ENCODE results near the gene GRHL3. TPM values are rescaled to one million over a fixed set of nuclear protein-coding genes. Genes with fewer than 3 reads are reported as not detected.

GRHL3 gene
- total RNA-seq, 1 experiment from 2014 or later = 1.4 TPM

DNA sequence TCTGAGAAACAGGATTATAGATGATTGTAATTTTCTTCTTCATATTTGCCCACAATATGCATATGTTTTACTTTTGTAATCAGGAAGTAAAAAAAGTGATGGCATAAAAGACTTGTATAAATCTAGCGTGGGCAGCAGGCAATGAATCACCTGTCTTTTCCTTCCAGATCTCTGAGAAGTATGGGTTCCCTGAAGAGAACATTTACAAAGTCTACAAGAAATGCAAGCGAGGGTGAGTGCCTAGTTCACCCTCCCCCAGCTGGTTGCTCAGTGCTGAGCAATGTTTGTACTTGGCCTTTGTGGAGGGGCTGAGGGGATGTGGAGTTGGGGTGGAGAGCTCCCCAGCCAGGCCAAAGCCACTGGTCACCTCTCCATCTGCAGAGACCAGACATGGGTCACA lies 30.7 kb downstream of the GRHL3 start:
- H3K27ac Mint-ChIP-seq (ENCODE audit: unreplicated experiment) = no peak overlapping the region
- no peaks in the 10 kb centered on the region for H3K9me3 Mint-ChIP-seq (ENCODE audit: low read depth, unreplicated experiment)
- no peaks in the 10 kb centered on the region for H3K4me1 Mint-ChIP-seq (ENCODE audit: low read depth, unreplicated experiment)
- intact Hi-C loops (cut with micrococcal nuclease; ENCODE audit: unreplicated experiment) = no loop called here
- DNase-seq = no peak
- CTCF ChIA-PET = no interaction called here
- no TSS peak for BruUV-seq (replicated peaks)
- TF ChIP-seq, protein P1, sequence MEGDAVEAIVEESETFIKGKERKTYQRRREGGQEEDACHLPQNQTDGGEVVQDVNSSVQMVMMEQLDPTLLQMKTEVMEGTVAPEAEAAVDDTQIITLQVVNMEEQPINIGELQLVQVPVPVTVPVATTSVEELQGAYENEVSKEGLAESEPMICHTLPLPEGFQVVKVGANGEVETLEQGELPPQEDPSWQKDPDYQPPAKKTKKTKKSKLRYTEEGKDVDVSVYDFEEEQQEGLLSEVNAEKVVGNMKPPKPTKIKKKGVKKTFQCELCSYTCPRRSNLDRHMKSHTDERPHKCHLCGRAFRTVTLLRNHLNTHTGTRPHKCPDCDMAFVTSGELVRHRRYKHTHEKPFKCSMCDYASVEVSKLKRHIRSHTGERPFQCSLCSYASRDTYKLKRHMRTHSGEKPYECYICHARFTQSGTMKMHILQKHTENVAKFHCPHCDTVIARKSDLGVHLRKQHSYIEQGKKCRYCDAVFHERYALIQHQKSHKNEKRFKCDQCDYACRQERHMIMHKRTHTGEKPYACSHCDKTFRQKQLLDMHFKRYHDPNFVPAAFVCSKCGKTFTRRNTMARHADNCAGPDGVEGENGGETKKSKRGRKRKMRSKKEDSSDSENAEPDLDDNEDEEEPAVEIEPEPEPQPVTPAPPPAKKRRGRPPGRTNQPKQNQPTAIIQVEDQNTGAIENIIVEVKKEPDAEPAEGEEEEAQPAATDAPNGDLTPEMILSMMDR (IDR thresholded peaks at IDR 0.05; ENCODE audit: unreplicated experiment) = no peak
- peaks cover 4% of the 10 kb centered on the region for H3K36me3 Mint-ChIP-seq (ENCODE audit: insufficient read depth, unreplicated experiment)
- no peaks in the 10 kb centered on the region for H3K27me3 Mint-ChIP-seq (ENCODE audit: unreplicated experiment)
- H3K4me3 Mint-ChIP-seq (ENCODE audit: low read depth, unreplicated experiment) = no peak overlapping the region

- no peak overlapping the region for H3K4me3 Mint-ChIP-seq (ENCODE audit: low read depth, unreplicated experiment)
These were observed 32.1 kb downstream of the GRHL3 start for GRCh38 chr1:24351247-24351646.

GRCh38 chr1:24351918-24352627 lies 32.9 kb downstream of the GRHL3 start:
- TF ChIP-seq, protein P1 (IDR thresholded peaks at IDR 0.05; ENCODE audit: unreplicated experiment) = no peak
- CTCF ChIA-PET = no interaction called here
- no peaks in the 10 kb centered on the region for H3K27me3 Mint-ChIP-seq (ENCODE audit: unreplicated experiment)
- H3K9me3 Mint-ChIP-seq (ENCODE audit: low read depth, unreplicated experiment) = no peaks in the 10 kb centered on the region
- no peak for DNase-seq
- no peak overlapping the region for H3K27ac Mint-ChIP-seq (ENCODE audit: unreplicated experiment)
- H3K36me3 Mint-ChIP-seq (ENCODE audit: insufficient read depth, unreplicated experiment) = peaks cover 4% of the 10 kb centered on the region
- no peak overlapping the region for H3K4me3 Mint-ChIP-seq (ENCODE audit: low read depth, unreplicated experiment)
- no peaks in the 10 kb centered on the region for H3K4me1 Mint-ChIP-seq (ENCODE audit: low read depth, unreplicated experiment)
- intact Hi-C loops (cut with micrococcal nuclease; ENCODE audit: unreplicated experiment) = no loop called here
- BruUV-seq (replicated peaks) = no TSS peak

More at GRCh38 chr1:24351247-24351646, 32.1 kb downstream of the GRHL3 start:
- Mint-ChIP-seq H3K4me1 (ENCODE audit: low read depth, unreplicated experiment) (no peaks in the 10 kb centered on the region), H3K27me3 (ENCODE audit: unreplicated experiment) (no peaks in the 10 kb centered on the region), H3K27ac (ENCODE audit: unreplicated experiment) (no peak overlapping the region), H3K36me3 (ENCODE audit: insufficient read depth, unreplicated experiment) (peaks cover 4% of the 10 kb centered on the region), H3K9me3 (ENCODE audit: low read depth, unreplicated experiment) (no peaks in the 10 kb centered on the region)
- CTCF ChIA-PET = no interaction called here
- BruUV-seq (replicated peaks) = no TSS peak
- TF ChIP-seq, protein P1 (IDR thresholded peaks at IDR 0.05; ENCODE audit: unreplicated experiment) = no peak
- intact Hi-C loops (cut with micrococcal nuclease; ENCODE audit: unreplicated experiment) = no loop called here
- no peak for DNase-seq

GRCh38 chr1:24353292-24353891 lies 34.2 kb downstream of the GRHL3 start:
- H3K27ac Mint-ChIP-seq (ENCODE audit: unreplicated experiment) = no peak overlapping the region
- TF ChIP-seq, protein P1 (IDR thresholded peaks at IDR 0.05; ENCODE audit: unreplicated experiment) = no peak
- no peaks in the 10 kb centered on the region for H3K27me3 Mint-ChIP-seq (ENCODE audit: unreplicated experiment)
- no peaks in the 10 kb centered on the region for H3K4me1 Mint-ChIP-seq (ENCODE audit: low read depth, unreplicated experiment)
- H3K9me3 Mint-ChIP-seq (ENCODE audit: low read depth, unreplicated experiment) = no peaks in the 10 kb centered on the region
- CTCF ChIA-PET = no interaction called here
- H3K36me3 Mint-ChIP-seq (ENCODE audit: insufficient read depth, unreplicated experiment) = peaks cover 4% of the 10 kb centered on the region
- H3K4me3 Mint-ChIP-seq (ENCODE audit: low read depth, unreplicated experiment) = no peak overlapping the region
- no peak for DNase-seq
- BruUV-seq (replicated peaks) = no TSS peak
- intact Hi-C loops (cut with micrococcal nuclease; ENCODE audit: unreplicated experiment) = no loop called here

All from Calu3 (cell line).